ENCODE data around the gene POLG. TPM values are rescaled to one million over a fixed set of nuclear protein-coding genes. Genes with fewer than 3 reads are reported as not detected.
A peak's percentile ranks its signal among the peaks of the same experiment; 100 is the strongest.

Gene POLG
- total and polyA plus RNA-seq, 2 donors (not counting 1 experiment from before 2014, with no cell fraction given): 81.1 to 144 TPM

DNA sequence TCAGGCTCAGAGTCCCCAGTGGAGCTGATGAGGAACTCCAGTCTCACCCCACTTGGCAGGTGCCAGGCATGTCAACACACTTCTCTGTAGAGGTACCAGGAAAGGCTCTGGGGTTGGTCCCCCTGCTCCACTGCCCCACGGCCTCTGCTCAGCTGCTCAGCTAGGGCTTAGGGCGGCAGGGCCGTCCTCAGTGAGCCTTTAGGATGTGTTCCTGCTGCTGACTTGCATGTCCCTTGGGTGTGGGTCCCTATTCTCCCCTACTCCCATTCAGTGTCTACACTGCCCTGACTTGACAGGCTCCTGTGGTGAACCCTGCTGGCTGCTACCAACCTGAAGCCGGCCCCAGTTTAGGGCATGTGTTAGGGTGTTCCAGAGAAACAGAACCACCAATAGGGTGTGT lies 17.9 kb upstream of the POLG start:
- Histone ChIP-seq H3K9me3 (ENCODE audit: control extremely low read depth in 1 of 3, control insufficient read depth in 2 of 3, insufficient read depth in 1 of 3, low read length in 2 of 3) (no peaks in the 10 kb centered on the region), H3K4me3 (ENCODE audit: control extremely low read depth in 1 of 5, extremely low read depth in 1 of 5, insufficient read depth in 1 of 5, low read depth in 2 of 5, low read length in 4 of 5) (no peak overlapping the region), H4K20me1 (ENCODE audit: control insufficient read depth, insufficient read depth, low read length, poor library complexity, severe bottlenecking) (no peaks in the 10 kb centered on the region), H3K36me3 (replicated peaks in 1 of 2; ENCODE audit: control extremely low read depth in 1 of 2, control insufficient read depth in 1 of 2, extremely low read depth in 1 of 2, insufficient read depth in 2 of 2, low read length in 1 of 2) (no peaks in the 10 kb centered on the region), H3K27ac (ENCODE audit: low read length in 2 of 2) (no peak overlapping the region), H2AFZ (ENCODE audit: insufficient read depth, low read depth, low read length, poor library complexity, severe bottlenecking) (no peak overlapping the region), H3K79me2 (ENCODE audit: control insufficient read depth, insufficient read depth, low read length) (no peaks in the 10 kb centered on the region), H3K4me2 (replicated peaks; ENCODE audit: low read depth, low read length, poor library complexity, severe bottlenecking) (no peak overlapping the region), H3K4me1 (ENCODE audit: control insufficient read depth in 2 of 2, insufficient read depth in 2 of 2, low read length in 2 of 2) (no peaks in the 10 kb centered on the region), H3K9ac (ENCODE audit: low read length) (no peak overlapping the region), H3K27me3 (replicated peaks in 1 of 4; ENCODE audit: control extremely low read depth in 1 of 4, control insufficient read depth in 3 of 4, insufficient read depth in 4 of 4, low read length in 3 of 4) (peaks cover 0 to 30% (median 10%) of the 10 kb centered on the region in 4 experiments)
- Mint-ChIP-seq H3K4me3 (no peak overlapping the region), H3K9me3 (ENCODE audit: insufficient read depth) (no peaks in the 10 kb centered on the region), H3K27me3 (peaks cover 48% of the 10 kb centered on the region), H3K27ac (no peak overlapping the region), H3K4me1 (no peaks in the 10 kb centered on the region)
- no peak for DNase-seq
- POLR2A ChIA-PET: no interaction called here
- CTCF ChIA-PET: no interaction called here
- intact Hi-C loops (cut with micrococcal nuclease): no loop called here
- no peak for ATAC-seq (ENCODE audit: low read depth)
- TF ChIP-seq EZH2 (IDR thresholded peaks at IDR 0.05; ENCODE audit: borderline replicate concordance, insufficient read depth, low read depth, low read length, poor library complexity, severe bottlenecking) (no peak), CTCF (IDR thresholded peaks at IDR 0.05) (no peak)
- 61% methylated on average over 4 of the region's 4 CpGs for WGBS (ENCODE audit: insufficient coverage)

GRCh38 chr15:89349206-89349558 lies 14.6 kb upstream of the POLG start:
- H3K79me2 ChIP-seq (ENCODE audit: control insufficient read depth, insufficient read depth, low read length): no peaks in the 10 kb centered on the region
- no peak overlapping the region for H3K27ac Mint-ChIP-seq
- no peaks in the 10 kb centered on the region for H3K4me1 Mint-ChIP-seq

More at GRCh38 chr15:89349206-89349558, 14.6 kb upstream of the POLG start:
- DNase-seq: no peak
- Mint-ChIP-seq H3K27me3 (peaks cover 28% of the 10 kb centered on the region), H3K9me3 (ENCODE audit: insufficient read depth) (no peaks in the 10 kb centered on the region), H3K4me3 (no peak overlapping the region)
- no peaks in the 10 kb centered on the region for H3K9me3 ChIP-seq (ENCODE audit: control extremely low read depth in 1 of 3, control insufficient read depth in 2 of 3, insufficient read depth in 1 of 3, low read length in 2 of 3)
- H3K4me2 ChIP-seq (replicated peaks; ENCODE audit: low read depth, low read length, poor library complexity, severe bottlenecking): no peak overlapping the region
- H3K27me3 ChIP-seq (replicated peaks in 1 of 4; ENCODE audit: control extremely low read depth in 1 of 4, control insufficient read depth in 3 of 4, insufficient read depth in 4 of 4, low read length in 3 of 4): peaks cover 0 to 14% (median 2%) of the 10 kb centered on the region in 4 experiments
- POLR2A ChIA-PET: interaction anchor here (0.5 to 0.7 kb wide), 2 partner anchors 58 to 84 kb away, joined by 3 read pairs; no protein-coding TSS in a partner anchor
- no peaks in the 10 kb centered on the region for H3K4me1 ChIP-seq (ENCODE audit: control insufficient read depth in 2 of 2, insufficient read depth in 2 of 2, low read length in 2 of 2)
- 90% methylated on average over 4 of the region's 5 CpGs for WGBS (ENCODE audit: insufficient coverage)
- intact Hi-C loops (cut with micrococcal nuclease): no loop called here
- CTCF ChIA-PET: interaction anchor here (2.6 kb wide), 1 partner anchor 9 kb away, joined by 10 read pairs; no protein-coding TSS in a partner anchor
- no peaks in the 10 kb centered on the region for H4K20me1 ChIP-seq (ENCODE audit: control insufficient read depth, insufficient read depth, low read length, poor library complexity, severe bottlenecking)
- TF ChIP-seq CTCF (IDR thresholded peaks at IDR 0.05): no peak
- TF ChIP-seq EZH2 (IDR thresholded peaks at IDR 0.05; ENCODE audit: borderline replicate concordance, insufficient read depth, low read depth, low read length, poor library complexity, severe bottlenecking): no peak
- no peaks in the 10 kb centered on the region for H3K36me3 ChIP-seq (replicated peaks in 1 of 2; ENCODE audit: control extremely low read depth in 1 of 2, control insufficient read depth in 1 of 2, extremely low read depth in 1 of 2, insufficient read depth in 2 of 2, low read length in 1 of 2)
- H3K27ac ChIP-seq (ENCODE audit: low read length in 2 of 2): no peak overlapping the region
- ATAC-seq (ENCODE audit: low read depth): no peak
- no peak overlapping the region for H3K4me3 ChIP-seq (ENCODE audit: control extremely low read depth in 1 of 5, extremely low read depth in 1 of 5, insufficient read depth in 1 of 5, low read depth in 2 of 5, low read length in 4 of 5)
- peak overlapping the region; percentile 6 for H2AFZ ChIP-seq (ENCODE audit: insufficient read depth, low read depth, low read length, poor library complexity, severe bottlenecking)
- H3K9ac ChIP-seq (ENCODE audit: low read length): no peak overlapping the region

All from B cell (primary cell).